Measurements from ENCODE around the gene TMEM171.

- TF ChIP-seq POLR2A (IDR thresholded peaks at IDR 0.05) (no peak), CTCF (IDR thresholded peaks at IDR 0.05) (no peak)
Observed at GRCh38 chr5:73132759-73133158, 12.4 kb downstream of the TMEM171 start.

Measured in lower leg skin (tissue), 3 donors.